ENCODE results near the gene ALOXE3. TPM values are rescaled to one million over a fixed set of nuclear protein-coding genes. Genes with fewer than 3 reads are reported as not detected.

ALOXE3 gene
- total and polyA plus RNA-seq, 2 donors from 2014 or later = not detected

GRCh38 chr17:8057691-8058114, 60.6 kb downstream of the ALOXE3 start:
- intact Hi-C loops (cut with DNase I) = no loop called here
- Histone ChIP-seq H3K9ac (ENCODE audit: low read length in 3 of 3) (no peak overlapping the region), H3K9me3 (ENCODE audit: control insufficient read depth in 2 of 3, insufficient read depth in 1 of 3, low read length in 3 of 3) (no peaks in the 10 kb centered on the region), H3K4me1 (ENCODE audit: control insufficient read depth in 2 of 3, insufficient read depth in 2 of 3, low read depth in 1 of 3, low read length in 3 of 3) (no peaks in the 10 kb centered on the region), H3K27me3 (ENCODE audit: control insufficient read depth, insufficient read depth, low read length) (peaks cover 34% of the 10 kb centered on the region), H3K36me3 (ENCODE audit: control insufficient read depth in 2 of 3, insufficient read depth in 3 of 3, low read length in 3 of 3) (no peaks in the 10 kb centered on the region), H3K27ac (ENCODE audit: low read depth in 2 of 2, low read length in 2 of 2) (no peak overlapping the region), H3K4me3 (ENCODE audit: low read length in 3 of 3) (no peak overlapping the region)
- DNase-seq = peak; percentile 49 to 90 (median 71)
- FAIRE-seq = peak; percentile 42
- TF ChIP-seq CTCF (IDR thresholded peaks at IDR 0.05; ENCODE audit: borderline replicate concordance, extremely low read depth, insufficient read depth) = peak; percentile 85

- Histone ChIP-seq H3K36me3 (ENCODE audit: control insufficient read depth in 2 of 3, insufficient read depth in 3 of 3, low read length in 3 of 3) (no peaks in the 10 kb centered on the region), H3K9ac (ENCODE audit: low read length in 3 of 3) (no peak overlapping the region), H3K27me3 (ENCODE audit: control insufficient read depth, insufficient read depth, low read length) (peaks cover 28% of the 10 kb centered on the region), H3K4me1 (ENCODE audit: control insufficient read depth in 2 of 3, insufficient read depth in 2 of 3, low read depth in 1 of 3, low read length in 3 of 3) (no peaks in the 10 kb centered on the region), H3K27ac (ENCODE audit: low read depth in 2 of 2, low read length in 2 of 2) (no peak overlapping the region), H3K9me3 (ENCODE audit: control insufficient read depth in 2 of 3, insufficient read depth in 1 of 3, low read length in 3 of 3) (no peaks in the 10 kb centered on the region), H3K4me3 (ENCODE audit: low read length in 3 of 3) (no peak overlapping the region)
- intact Hi-C loops (cut with DNase I) = no loop called here
- TF ChIP-seq CTCF (IDR thresholded peaks at IDR 0.05; ENCODE audit: borderline replicate concordance, extremely low read depth, insufficient read depth) = no peak
- DNase-seq (peak in 2 of 5 donors; percentile 27 to 44), FAIRE-seq (no peak)
Observed at GRCh38 chr17:8056976-8057625, 61.2 kb downstream of the ALOXE3 start.

- no peaks in the 10 kb centered on the region for H3K9me3 ChIP-seq (ENCODE audit: control insufficient read depth in 2 of 3, insufficient read depth in 1 of 3, low read length in 3 of 3)
- intact Hi-C loops (cut with DNase I) = no loop called here
- DNase-seq (peak in 3 of 5 donors; percentile 31 to 66 (median 52)), FAIRE-seq (no peak)
- no peak overlapping the region for H3K9ac ChIP-seq (ENCODE audit: low read length in 3 of 3)
- peaks cover 22% of the 10 kb centered on the region for H3K27me3 ChIP-seq (ENCODE audit: control insufficient read depth, insufficient read depth, low read length)
- H3K4me1 ChIP-seq (ENCODE audit: control insufficient read depth in 2 of 3, insufficient read depth in 2 of 3, low read depth in 1 of 3, low read length in 3 of 3) = no peaks in the 10 kb centered on the region
- no peak for TF ChIP-seq CTCF (IDR thresholded peaks at IDR 0.05; ENCODE audit: borderline replicate concordance, extremely low read depth, insufficient read depth)
- H3K36me3 ChIP-seq (ENCODE audit: control insufficient read depth in 2 of 3, insufficient read depth in 3 of 3, low read length in 3 of 3) = no peaks in the 10 kb centered on the region
- H3K27ac ChIP-seq (ENCODE audit: low read depth in 2 of 2, low read length in 2 of 2) = no peak overlapping the region
- no peak overlapping the region for H3K4me3 ChIP-seq (ENCODE audit: low read length in 3 of 3)
Observed at GRCh38 chr17:8056232-8056975, 61.9 kb downstream of the ALOXE3 start.
